Epithelial cell of esophagus (primary cell): ENCODE results near the gene RORC.
"Not testable (repeated sequence)": the region's sequence is repeated elsewhere in the genome, so short reads cannot be mapped to it uniquely, and the experiment has no call there.

Experiments
- DNase-seq: peaks from one replicate; pipeline ENCODE4 v3.0.0; 2010; ENCODE audit warnings: low read depth
- H3K4me3 ChIP-seq: 2 replicates; pipeline ENCODE4 v1.5.1; 2011; ENCODE audit warnings: mild to moderate bottlenecking, low read length, control low read depth
- TF ChIP-seq, protein P1 (sequence below): IDR thresholded peaks from 2 replicates; pipeline ENCODE4 v1.5.1; 2011; ENCODE audit warnings: low read depth, mild to moderate bottlenecking, low read length, control low read depth, inconsistent platforms; ENCODE audit not compliant: insufficient read depth; ENCODE audit errors: missing control alignments

The RORC gene

DNA sequence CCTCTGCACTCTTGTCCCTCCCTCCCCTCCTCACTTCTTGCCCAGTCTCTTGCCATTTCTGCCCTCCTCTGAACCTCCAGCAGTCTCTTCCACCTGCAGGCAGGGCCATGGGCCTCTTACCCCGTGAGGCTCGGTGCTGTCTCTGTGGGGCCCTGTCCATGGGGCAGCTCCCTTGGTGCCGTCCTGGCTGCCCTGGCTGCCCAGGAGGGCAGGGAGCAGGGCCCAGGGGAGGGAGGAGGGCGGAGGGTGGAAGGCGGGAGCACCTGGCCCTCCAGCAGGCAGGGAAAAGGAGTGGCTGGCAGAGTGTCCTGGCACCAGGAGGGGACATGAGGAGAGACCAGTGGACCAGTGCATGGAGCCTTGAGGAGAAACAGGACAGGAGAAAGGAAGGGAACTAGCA, at the start of gene RORC:
Gene RORC, minus strand, starts transcription at position 198 of the 400 bp plus-strand sequence. Its CDS starts 38 bp downstream, at position 160.
- H3K4me3 ChIP-seq, result no peak within 1 kb of the TSS
- TF ChIP-seq, protein P1, sequence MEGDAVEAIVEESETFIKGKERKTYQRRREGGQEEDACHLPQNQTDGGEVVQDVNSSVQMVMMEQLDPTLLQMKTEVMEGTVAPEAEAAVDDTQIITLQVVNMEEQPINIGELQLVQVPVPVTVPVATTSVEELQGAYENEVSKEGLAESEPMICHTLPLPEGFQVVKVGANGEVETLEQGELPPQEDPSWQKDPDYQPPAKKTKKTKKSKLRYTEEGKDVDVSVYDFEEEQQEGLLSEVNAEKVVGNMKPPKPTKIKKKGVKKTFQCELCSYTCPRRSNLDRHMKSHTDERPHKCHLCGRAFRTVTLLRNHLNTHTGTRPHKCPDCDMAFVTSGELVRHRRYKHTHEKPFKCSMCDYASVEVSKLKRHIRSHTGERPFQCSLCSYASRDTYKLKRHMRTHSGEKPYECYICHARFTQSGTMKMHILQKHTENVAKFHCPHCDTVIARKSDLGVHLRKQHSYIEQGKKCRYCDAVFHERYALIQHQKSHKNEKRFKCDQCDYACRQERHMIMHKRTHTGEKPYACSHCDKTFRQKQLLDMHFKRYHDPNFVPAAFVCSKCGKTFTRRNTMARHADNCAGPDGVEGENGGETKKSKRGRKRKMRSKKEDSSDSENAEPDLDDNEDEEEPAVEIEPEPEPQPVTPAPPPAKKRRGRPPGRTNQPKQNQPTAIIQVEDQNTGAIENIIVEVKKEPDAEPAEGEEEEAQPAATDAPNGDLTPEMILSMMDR, result no peak
- DNase-seq, result no peak

DNA sequence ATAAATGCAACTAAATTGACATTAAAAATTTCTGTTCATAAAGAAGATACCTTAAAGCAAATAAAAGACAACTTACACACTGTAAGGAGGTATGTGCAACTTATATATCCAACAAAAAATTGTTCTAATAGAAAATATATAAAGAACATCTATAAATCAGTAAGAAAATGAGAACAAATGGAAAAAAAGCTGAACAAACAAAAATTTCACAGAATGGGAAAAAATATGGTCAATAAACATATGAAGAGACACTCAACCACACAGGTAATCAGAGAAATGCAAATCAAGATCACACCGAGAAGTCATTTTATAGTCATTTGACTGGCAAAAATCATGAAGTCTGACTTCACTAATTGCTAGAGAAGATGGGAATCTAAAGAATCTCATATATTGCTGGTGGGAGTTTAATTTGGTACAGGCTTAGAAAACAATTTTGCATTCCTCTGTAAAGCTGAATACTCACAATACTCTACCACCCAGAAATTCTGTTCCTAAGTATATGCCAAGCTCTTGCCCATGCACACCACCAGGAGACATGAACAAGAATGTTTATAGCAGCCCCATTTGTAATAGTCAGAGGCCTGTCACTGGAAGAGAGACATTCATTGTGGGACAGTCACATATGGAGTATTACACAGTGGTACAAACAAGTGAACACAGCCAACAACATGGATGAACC, 44.0 kb upstream of the RORC start:
- TF ChIP-seq, protein P1, result no peak
- H3K4me3 ChIP-seq, result no peak overlapping the region
- DNase-seq, result no peak

DNA sequence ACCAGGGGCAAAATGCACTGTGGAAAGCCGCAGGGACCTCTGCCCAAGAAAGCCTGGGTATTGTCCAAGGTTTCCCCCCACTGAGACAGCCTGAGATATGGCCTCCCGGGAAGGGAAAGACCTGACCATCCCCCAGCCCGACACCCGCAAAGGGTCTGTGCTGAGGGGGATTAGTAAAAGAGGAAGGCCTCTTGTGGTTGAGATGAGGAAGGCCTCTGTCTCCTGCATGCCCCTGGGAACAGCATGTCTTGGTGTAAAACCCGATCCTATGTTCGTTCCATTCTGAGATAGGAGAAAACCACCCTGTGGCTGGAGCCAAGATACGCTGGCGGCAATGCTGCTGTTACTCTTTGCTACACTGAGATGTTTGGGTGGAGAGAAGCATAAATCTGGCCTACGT, 41.2 kb upstream of the RORC start:
- not testable (repeated sequence) for H3K4me3 ChIP-seq, DNase-seq

DNA sequence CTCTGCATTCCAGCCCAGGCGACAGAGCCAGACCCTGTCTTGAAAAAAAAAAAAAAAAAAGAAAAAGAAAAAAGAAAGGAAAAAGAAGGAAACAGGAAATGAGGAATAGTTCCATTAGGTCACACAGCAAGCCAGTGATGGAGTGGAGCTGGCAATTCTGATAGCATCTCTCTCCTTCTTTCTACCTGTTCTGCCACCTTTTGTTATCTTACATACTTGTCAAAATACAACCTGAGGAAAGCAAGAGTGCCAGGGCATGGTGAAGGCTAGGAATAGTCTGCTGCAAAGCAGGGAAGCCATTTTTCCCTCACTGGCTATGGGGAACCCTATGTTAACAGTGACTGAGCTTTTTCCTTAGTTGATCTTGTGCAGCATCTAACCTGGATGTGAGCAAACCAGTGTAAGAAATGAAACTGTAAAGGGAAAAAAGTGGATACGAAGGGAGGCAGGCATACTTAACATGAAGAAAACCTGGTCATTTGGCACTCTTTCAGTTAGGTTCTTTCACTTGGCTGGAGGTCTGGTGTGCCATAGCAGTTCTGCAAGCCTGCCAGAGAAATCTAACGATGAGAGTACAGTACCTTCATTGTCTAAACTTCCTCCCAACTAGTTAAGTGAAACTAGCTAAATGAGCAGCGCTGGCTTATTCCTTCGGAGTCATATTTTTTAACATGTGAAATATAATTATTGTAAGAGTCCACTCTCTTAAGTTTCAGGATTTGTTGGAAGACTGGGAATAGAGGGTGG, 39.9 kb upstream of the RORC start:
- no peak overlapping the region for H3K4me3 ChIP-seq
- TF ChIP-seq, protein P1, result no peak
- no peak for DNase-seq

DNA sequence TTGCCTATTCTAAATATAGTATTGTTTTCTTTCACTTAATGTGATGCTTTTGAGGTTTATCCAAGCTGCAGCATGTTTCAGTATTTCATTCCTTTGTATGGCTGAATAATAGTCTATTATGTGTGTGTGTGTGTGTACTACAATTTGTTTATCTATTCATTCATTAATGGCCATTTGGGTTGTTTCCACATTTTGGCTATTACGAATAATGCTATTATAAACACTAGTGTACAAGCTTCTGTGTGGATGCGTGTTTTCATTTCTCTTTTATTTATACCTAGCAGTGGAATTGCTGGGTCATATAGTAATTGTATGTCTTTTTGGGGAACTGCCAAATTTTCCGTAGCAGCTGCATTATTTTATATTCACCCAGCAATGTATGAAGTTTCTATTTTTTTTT, 36.9 kb upstream of the RORC start:
- TF ChIP-seq, protein P1, result no peak
- no peak overlapping the region for H3K4me3 ChIP-seq
- no peak for DNase-seq

DNA sequence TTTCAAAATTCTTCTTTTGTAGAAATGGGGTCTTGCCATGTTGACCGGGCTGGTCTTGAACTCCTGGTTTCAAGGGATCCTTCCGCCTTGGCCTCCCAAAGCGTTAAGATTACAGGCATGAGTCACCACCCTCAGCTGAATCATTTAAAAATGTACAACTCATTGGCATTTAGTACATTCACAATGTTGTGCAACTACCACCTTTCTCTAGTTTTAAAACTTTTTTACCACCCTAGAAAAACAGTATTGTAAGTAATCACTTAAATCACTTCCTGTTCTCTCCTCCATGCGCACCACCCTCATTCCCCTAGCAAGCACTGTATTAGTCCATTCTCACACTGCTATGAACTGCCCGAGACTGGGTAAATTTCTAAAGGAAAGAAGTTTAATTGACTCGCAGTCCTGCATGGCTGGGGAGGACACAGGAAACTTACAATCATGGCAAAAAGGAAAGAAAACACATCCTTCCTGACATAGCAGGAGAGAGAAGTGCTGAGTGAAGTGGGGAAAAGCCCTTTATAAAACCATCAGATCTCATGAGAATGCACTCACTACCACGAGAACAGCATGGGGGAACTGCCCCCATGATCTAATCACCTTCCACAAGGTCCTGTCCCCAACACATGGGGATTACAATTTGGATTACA, 36.3 kb upstream of the RORC start:
- DNase-seq, result peak; percentile 89
- H3K4me3 ChIP-seq, result no peak overlapping the region

DNA sequence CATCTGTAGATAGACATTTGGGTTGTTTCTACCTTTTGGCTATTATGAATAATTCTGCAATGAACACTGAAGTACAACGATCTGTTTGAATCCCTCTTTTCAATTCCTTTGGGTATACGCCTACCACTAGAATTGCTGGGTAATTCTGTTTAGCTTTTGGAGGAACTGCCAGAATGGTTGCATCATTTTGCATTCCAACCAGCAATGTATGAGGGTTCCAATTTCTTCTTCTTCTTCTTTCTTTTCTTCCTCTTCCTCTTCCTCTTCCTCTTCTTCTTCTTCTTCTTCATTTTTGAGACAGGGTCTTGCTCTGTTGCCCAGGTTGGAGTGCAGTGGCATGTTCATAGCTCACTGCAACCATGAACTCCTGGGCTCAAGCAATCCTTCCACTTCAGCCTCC, 35.7 kb upstream of the RORC start:
- TF ChIP-seq, protein P1, result no peak

More for the DNA sequence above, 36.3 kb upstream of the RORC start:
- TF ChIP-seq, protein P1, result no peak

More for the DNA sequence above, 35.7 kb upstream of the RORC start:
- H3K4me3 ChIP-seq, result no peak overlapping the region
- no peak for DNase-seq
